HG02840 (cell line): ENCODE data around the gene RAPGEF5.

Source experiments
- ATAC-seq: cut with Tn5 transposase; IDR thresholded peaks from one replicate; pipeline ENCODE4 v1.9.1; 2021; ENCODE audit warnings: mild to moderate bottlenecking, moderate library complexity, moderate number of reproducible peaks; ENCODE audit not compliant: unreplicated experiment, low FRiP score

The RAPGEF5 gene

GRCh38 chr7:22200777-22201176 lies 156.2 kb downstream of the RAPGEF5 start:
- no peak for ATAC-seq

GRCh38 chr7:22200238-22200637 lies 156.7 kb downstream of the RAPGEF5 start:
- ATAC-seq = no peak

GRCh38 chr7:22197376-22197775 lies 159.6 kb downstream of the RAPGEF5 start:
- ATAC-seq = no peak

- no peak for ATAC-seq
These were observed 160.5 kb downstream of the RAPGEF5 start for GRCh38 chr7:22196429-22196828.

- no peak for ATAC-seq
These were observed 161.4 kb downstream of the RAPGEF5 start for GRCh38 chr7:22195397-22196172.

GRCh38 chr7:22194658-22195273 lies 162.2 kb downstream of the RAPGEF5 start:
- no peak for ATAC-seq

GRCh38 chr7:22193450-22193983 lies 163.4 kb downstream of the RAPGEF5 start:
- no peak for ATAC-seq

GRCh38 chr7:22192801-22193200 lies 164.2 kb downstream of the RAPGEF5 start:
- no peak for ATAC-seq

- ATAC-seq = no peak
These were observed 166.2 kb downstream of the RAPGEF5 start for GRCh38 chr7:22190736-22191135.

GRCh38 chr7:22189741-22190140 lies 167.2 kb downstream of the RAPGEF5 start:
- ATAC-seq = no peak

- ATAC-seq = no peak
These were observed 167.7 kb downstream of the RAPGEF5 start for GRCh38 chr7:22189230-22189629.

- no peak for ATAC-seq
These were observed 169.1 kb downstream of the RAPGEF5 start for GRCh38 chr7:22187691-22188348.

GRCh38 chr7:22185559-22185958 lies 171.4 kb downstream of the RAPGEF5 start:
- ATAC-seq = no peak

- ATAC-seq = no peak
These were observed 172.3 kb downstream of the RAPGEF5 start for GRCh38 chr7:22184549-22185199.

GRCh38 chr7:22183522-22184280 lies 173.3 kb downstream of the RAPGEF5 start:
- ATAC-seq = no peak

- no peak for ATAC-seq
These were observed 174.8 kb downstream of the RAPGEF5 start for GRCh38 chr7:22182149-22182548.

GRCh38 chr7:22181663-22182062 lies 175.3 kb downstream of the RAPGEF5 start:
- ATAC-seq = no peak

- ATAC-seq = no peak
These were observed 177.5 kb downstream of the RAPGEF5 start for GRCh38 chr7:22179442-22179879.

GRCh38 chr7:22178735-22179134 lies 178.2 kb downstream of the RAPGEF5 start:
- ATAC-seq = no peak

GRCh38 chr7:22176791-22177412 lies 180.1 kb downstream of the RAPGEF5 start:
- ATAC-seq = no peak
